Activated naive CD4-positive, alpha-beta T cell treated with anti-CD3 and anti-CD28 coated beads for 36 hours (primary cell): ENCODE results near the gene CRIP1. TPM values are rescaled to one million over a fixed set of nuclear protein-coding genes. Genes with fewer than 3 reads are reported as not detected.
A peak's percentile ranks its signal among the peaks of the same experiment; 100 is the strongest.

Experiments
- CTCF ChIA-PET: fragments of 350-600 bp; sonication (Branson Sonifier 250); formaldehyde crosslinking; loops from one replicate; lab custom pipeline; 2021; ENCODE audit warnings: antibody characterized with exemption; lab: Charles Lee
- DNase-seq: peaks from one replicate; pipeline ENCODE4 v3.0.0-alpha.2; 2020
- H3K27ac Mint-ChIP-seq: one replicate; pipeline ENCODE4 v1.8.0; 2021; ENCODE audit warnings: mild to moderate bottlenecking, mixed read lengths
- H3K27me3 Mint-ChIP-seq: one replicate; pipeline ENCODE4 v1.8.0; 2021; ENCODE audit warnings: low read depth, mixed read lengths
- H3K36me3 Mint-ChIP-seq: one replicate; pipeline ENCODE4 v1.8.0; 2021; ENCODE audit warnings: low read depth, mixed read lengths
- H3K4me1 Mint-ChIP-seq: one replicate; pipeline ENCODE4 v1.8.0; 2021; ENCODE audit warnings: low read depth, mixed read lengths
- H3K4me3 Mint-ChIP-seq: one replicate; pipeline ENCODE4 v1.8.0; 2021; ENCODE audit warnings: mild to moderate bottlenecking, moderate library complexity, mixed read lengths
- H3K9me3 Mint-ChIP-seq: one replicate; pipeline ENCODE4 v1.8.0; 2021; ENCODE audit warnings: mixed read lengths
- intact Hi-C: fragments of 100-400 bp; cut with micrococcal nuclease; formaldehyde crosslinking; loops from one replicate; pipeline ENCODE4 v1.15.1; 2023
- total RNA-seq, 2 experiments: library from RNA; stranded (reverse); gene quantifications; one replicate each; pipeline ENCODE4 v1.2.3, GENCODE V29; 2021

The CRIP1 gene
- total RNA-seq, 2 experiments from 2014 or later: 67.3 to 77.1 TPM

- no peaks in the 10 kb centered on the region for H3K9me3 Mint-ChIP-seq
- peaks cover 2% of the 10 kb centered on the region for H3K36me3 Mint-ChIP-seq
- no peak for DNase-seq
- H3K4me3 Mint-ChIP-seq: peak within 1 kb of the TSS; percentile 32
- H3K27ac Mint-ChIP-seq: no peak within 1 kb of the TSS
- CTCF ChIA-PET: interaction anchor here (0.9 to 1.0 kb wide), 2 partner anchors 15 to 104 kb away, joined by 3 to 4 read pairs; no protein-coding TSS in a partner anchor
- H3K4me1 Mint-ChIP-seq: peaks cover 19% of the 10 kb centered on the region
- intact Hi-C loops: no loop called here
- peaks cover 19% of the 10 kb centered on the region for H3K27me3 Mint-ChIP-seq
These were observed 12.0 kb upstream of the CRIP1 start, which contains the start of gene CRIP2 for GRCh38 chr14:105474483-105475268. Gene CRIP2 (plus strand): TSS chr14:105474821. CDS start chr14:105474863, 42 bp downstream.

DNA sequence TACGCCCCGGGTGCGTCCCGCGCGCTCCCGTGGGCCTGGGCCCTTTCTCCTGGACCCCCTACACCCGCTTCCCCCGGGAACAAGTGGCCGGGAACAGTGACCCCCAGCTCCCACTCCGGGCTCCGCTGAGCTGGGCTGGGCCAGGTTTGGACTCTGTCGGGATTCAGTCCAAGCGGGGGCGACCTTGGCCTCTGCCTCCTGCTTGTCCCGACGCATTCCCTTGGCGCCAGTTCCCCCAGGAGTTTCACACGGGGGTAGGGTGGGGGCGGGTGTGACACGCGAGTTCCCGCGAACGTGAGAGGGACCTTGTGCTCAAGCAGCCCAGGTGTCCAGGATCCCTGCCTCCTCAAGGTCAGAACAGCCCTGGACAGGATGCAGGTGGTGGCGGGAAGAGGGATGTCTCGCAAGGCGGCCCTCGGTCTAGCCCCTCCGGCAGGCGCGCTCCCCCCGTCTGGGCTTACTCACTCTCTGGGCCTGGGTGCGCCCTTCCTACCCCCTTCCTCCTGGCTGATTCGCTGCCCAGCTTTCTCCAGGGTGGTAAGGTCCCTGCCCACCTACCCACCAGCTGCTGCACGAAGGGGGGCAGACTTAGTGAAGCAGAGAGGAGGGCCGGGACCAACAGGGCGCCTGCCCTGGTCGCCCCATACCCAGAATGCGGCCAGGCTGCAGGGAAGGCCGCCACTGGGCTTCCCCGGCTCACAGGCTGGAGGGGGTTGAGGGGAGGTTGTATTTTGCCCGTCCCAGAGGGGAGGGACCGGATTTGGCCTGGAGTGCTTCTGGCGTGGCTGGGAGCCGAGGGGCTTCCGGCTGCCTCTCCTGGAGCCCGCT, 11.2 kb upstream of the CRIP1 start:
- peaks cover 2% of the 10 kb centered on the region for H3K36me3 Mint-ChIP-seq
- H3K9me3 Mint-ChIP-seq: no peaks in the 10 kb centered on the region
- CTCF ChIA-PET: interaction anchor here (1.8 kb wide), 1 partner anchor 14 kb away, joined by 8 read pairs; no protein-coding TSS in a partner anchor
- intact Hi-C loops: loop anchor here (2.0 kb wide), 1 partner anchor 15 kb away; the partner anchor contains the start of gene TEDC1
- H3K4me3 Mint-ChIP-seq: peak overlapping the region; percentile 32
- H3K4me1 Mint-ChIP-seq: peaks cover 27% of the 10 kb centered on the region
- DNase-seq: no peak
- H3K27ac Mint-ChIP-seq: no peak overlapping the region
- peaks cover 22% of the 10 kb centered on the region for H3K27me3 Mint-ChIP-seq

- intact Hi-C loops: loop anchor here (2.0 kb wide), 1 partner anchor 15 kb away; the partner anchor contains the start of gene TEDC1
- CTCF ChIA-PET: interaction anchor here (1.1 to 1.8 kb wide), 2 partner anchors 14 to 106 kb away, joined by 3 to 8 read pairs; no protein-coding TSS in a partner anchor
- Mint-ChIP-seq H3K27ac (no peak overlapping the region), H3K36me3 (peaks cover 2% of the 10 kb centered on the region), H3K27me3 (peaks cover 22% of the 10 kb centered on the region), H3K9me3 (no peaks in the 10 kb centered on the region), H3K4me3 (no peak overlapping the region), H3K4me1 (peaks cover 34% of the 10 kb centered on the region)
- no peak for DNase-seq
These were observed 10.4 kb upstream of the CRIP1 start for GRCh38 chr14:105476097-105476830.

DNA sequence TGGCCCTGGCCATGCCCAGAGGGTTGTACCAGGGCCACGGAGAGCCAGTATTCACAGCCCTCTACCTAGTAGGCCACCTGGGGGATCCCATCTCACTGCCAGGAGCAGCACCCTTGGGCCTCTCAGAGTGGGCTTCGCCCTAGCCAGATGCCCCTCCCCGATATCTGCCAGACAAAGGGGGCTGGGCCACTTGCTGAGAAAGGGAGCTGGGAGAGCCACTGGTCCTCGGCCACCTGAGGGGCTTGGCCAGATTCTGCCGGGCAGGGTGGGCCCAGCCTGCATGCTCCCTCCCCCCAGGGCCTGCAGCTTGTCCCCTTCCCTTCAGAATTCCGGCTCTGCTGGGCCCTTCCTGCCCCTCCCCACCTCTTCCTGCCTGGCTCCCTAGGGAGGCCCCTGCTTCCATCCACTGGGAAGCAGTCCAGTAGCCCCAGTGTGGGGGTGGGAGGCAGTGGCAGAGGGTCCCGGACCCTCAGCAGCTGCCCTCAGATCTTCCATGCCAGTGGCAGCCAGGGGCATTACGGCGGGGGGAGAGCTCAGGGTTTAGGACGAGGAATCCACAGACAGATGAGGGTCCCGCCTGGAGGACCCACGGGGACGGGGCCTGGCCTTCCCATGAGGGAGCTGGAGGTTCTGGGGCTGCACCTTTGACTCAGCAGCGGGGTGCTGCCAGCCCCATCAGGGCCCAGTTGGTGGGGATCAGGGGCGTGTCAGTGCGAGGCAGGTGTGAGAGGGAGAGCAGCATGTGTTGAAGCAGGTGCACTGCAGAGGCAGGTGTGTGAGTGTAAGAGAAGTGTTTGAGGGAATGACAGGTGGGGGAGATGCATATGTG, 9.6 kb upstream of the CRIP1 start:
- no peak overlapping the region for H3K27ac Mint-ChIP-seq
- intact Hi-C loops: loop anchor here (2.0 kb wide), 1 partner anchor 14 kb away; the partner anchor contains the start of gene TEDC1
- H3K4me3 Mint-ChIP-seq: no peak overlapping the region
- DNase-seq: no peak
- CTCF ChIA-PET: interaction anchor here (1.1 to 1.8 kb wide), 2 partner anchors 13 to 106 kb away, joined by 3 to 8 read pairs; no protein-coding TSS in a partner anchor
- H3K9me3 Mint-ChIP-seq: no peaks in the 10 kb centered on the region
- peaks cover 39% of the 10 kb centered on the region for H3K4me1 Mint-ChIP-seq
- peaks cover 22% of the 10 kb centered on the region for H3K27me3 Mint-ChIP-seq
- peaks cover 2% of the 10 kb centered on the region for H3K36me3 Mint-ChIP-seq

GRCh38 chr14:105477660-105478397, 8.9 kb upstream of the CRIP1 start:
- Mint-ChIP-seq H3K27me3 (peaks cover 22% of the 10 kb centered on the region), H3K4me3 (no peak overlapping the region), H3K36me3 (peaks cover 2% of the 10 kb centered on the region), H3K4me1 (peaks cover 47% of the 10 kb centered on the region), H3K27ac (no peak overlapping the region), H3K9me3 (no peaks in the 10 kb centered on the region)
- DNase-seq: no peak
- intact Hi-C loops: loop anchor here (2.0 kb wide), 1 partner anchor 13 kb away; the partner anchor contains the start of gene TEDC1
- CTCF ChIA-PET: interaction anchor here (1.0 kb wide), 1 partner anchor 230 kb away, joined by 3 read pairs; no protein-coding TSS in a partner anchor

- peaks cover 48% of the 10 kb centered on the region for H3K4me1 Mint-ChIP-seq
- no peaks in the 10 kb centered on the region for H3K9me3 Mint-ChIP-seq
- H3K27ac Mint-ChIP-seq: no peak overlapping the region
- peaks cover 2% of the 10 kb centered on the region for H3K36me3 Mint-ChIP-seq
- CTCF ChIA-PET: interaction anchor here (1.0 kb wide), 1 partner anchor 231 kb away, joined by 3 read pairs; no protein-coding TSS in a partner anchor
- peaks cover 22% of the 10 kb centered on the region for H3K27me3 Mint-ChIP-seq
- no peak for DNase-seq
- intact Hi-C loops: no loop called here
- H3K4me3 Mint-ChIP-seq: no peak overlapping the region
These were observed 8.1 kb upstream of the CRIP1 start for GRCh38 chr14:105478398-105479251.

- H3K27me3 Mint-ChIP-seq: peaks cover 22% of the 10 kb centered on the region
- peaks cover 2% of the 10 kb centered on the region for H3K36me3 Mint-ChIP-seq
- CTCF ChIA-PET: interaction anchor here (2.2 kb wide), 1 partner anchor 10 kb away, joined by 43 read pairs; no protein-coding TSS in a partner anchor
- no peak overlapping the region for H3K4me3 Mint-ChIP-seq
- intact Hi-C loops: loop anchor here (10.0 kb wide), 1 partner anchor 655 kb away; no protein-coding TSS in a partner anchor
- H3K4me1 Mint-ChIP-seq: peaks cover 53% of the 10 kb centered on the region
- H3K27ac Mint-ChIP-seq: no peak overlapping the region
- no peaks in the 10 kb centered on the region for H3K9me3 Mint-ChIP-seq
- DNase-seq: no peak
These were observed 7.1 kb upstream of the CRIP1 start for GRCh38 chr14:105479431-105480158.

- CTCF ChIA-PET: interaction anchor here (0.5 to 2.2 kb wide), 17 partner anchors 9 to 311 kb away, joined by 3 to 43 read pairs (median 3); no protein-coding TSS in a partner anchor
- no peak overlapping the region for H3K27ac Mint-ChIP-seq
- peaks cover 22% of the 10 kb centered on the region for H3K27me3 Mint-ChIP-seq
- intact Hi-C loops: loop anchor here (10.0 kb wide), 1 partner anchor 655 kb away; no protein-coding TSS in a partner anchor
- H3K4me3 Mint-ChIP-seq: no peak overlapping the region
- no peak for DNase-seq
- H3K9me3 Mint-ChIP-seq: no peaks in the 10 kb centered on the region
- H3K36me3 Mint-ChIP-seq: peaks cover 2% of the 10 kb centered on the region
- H3K4me1 Mint-ChIP-seq: peaks cover 59% of the 10 kb centered on the region
These were observed 6.4 kb upstream of the CRIP1 start for GRCh38 chr14:105480199-105480746.
